Forelimb muscle (tissue), 1 donor: ENCODE measurements around the gene OAS1. TPM values are rescaled to one million over a fixed set of nuclear protein-coding genes. Genes with fewer than 3 reads are reported as not detected.
"Not testable (repeated sequence)": the region's sequence is repeated elsewhere in the genome, so short reads cannot be mapped to it uniquely, and the experiment has no call there.

Experiments
- DNase-seq: peaks from one replicate; pipeline ENCODE4 v3.0.0-alpha.2; 2013; ENCODE audit warnings: low read depth
- polyA plus RNA-seq: library from polyadenylated mRNA; unstranded; fragments of 120-200 nt; gene quantifications from one replicate; pipeline ENCODE4 v1.2.1, GENCODE V29; 2013; ENCODE audit not compliant: insufficient read length

Gene OAS1
- polyA plus RNA-seq, 1 donor = 1.8 TPM

DNA sequence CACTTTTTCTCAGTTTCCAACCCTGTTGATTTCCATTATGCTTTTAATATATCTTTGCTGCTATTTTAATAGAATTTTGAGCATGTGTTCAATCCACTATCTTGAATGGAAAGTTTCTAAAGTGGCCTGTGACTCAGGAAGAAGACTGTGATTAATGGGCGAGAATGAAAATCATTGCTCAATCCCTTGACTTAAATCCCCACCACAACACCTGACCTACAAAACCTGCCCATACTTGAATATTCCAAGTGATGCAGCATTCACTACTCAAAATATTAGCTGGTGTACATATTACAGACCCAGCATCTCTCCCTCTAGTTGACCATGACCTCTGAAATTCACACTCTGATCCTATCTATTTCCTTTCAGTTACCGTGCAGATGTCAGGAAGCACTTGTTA is 30.2 kb downstream of the OAS1 start:
- no peak for DNase-seq

DNA sequence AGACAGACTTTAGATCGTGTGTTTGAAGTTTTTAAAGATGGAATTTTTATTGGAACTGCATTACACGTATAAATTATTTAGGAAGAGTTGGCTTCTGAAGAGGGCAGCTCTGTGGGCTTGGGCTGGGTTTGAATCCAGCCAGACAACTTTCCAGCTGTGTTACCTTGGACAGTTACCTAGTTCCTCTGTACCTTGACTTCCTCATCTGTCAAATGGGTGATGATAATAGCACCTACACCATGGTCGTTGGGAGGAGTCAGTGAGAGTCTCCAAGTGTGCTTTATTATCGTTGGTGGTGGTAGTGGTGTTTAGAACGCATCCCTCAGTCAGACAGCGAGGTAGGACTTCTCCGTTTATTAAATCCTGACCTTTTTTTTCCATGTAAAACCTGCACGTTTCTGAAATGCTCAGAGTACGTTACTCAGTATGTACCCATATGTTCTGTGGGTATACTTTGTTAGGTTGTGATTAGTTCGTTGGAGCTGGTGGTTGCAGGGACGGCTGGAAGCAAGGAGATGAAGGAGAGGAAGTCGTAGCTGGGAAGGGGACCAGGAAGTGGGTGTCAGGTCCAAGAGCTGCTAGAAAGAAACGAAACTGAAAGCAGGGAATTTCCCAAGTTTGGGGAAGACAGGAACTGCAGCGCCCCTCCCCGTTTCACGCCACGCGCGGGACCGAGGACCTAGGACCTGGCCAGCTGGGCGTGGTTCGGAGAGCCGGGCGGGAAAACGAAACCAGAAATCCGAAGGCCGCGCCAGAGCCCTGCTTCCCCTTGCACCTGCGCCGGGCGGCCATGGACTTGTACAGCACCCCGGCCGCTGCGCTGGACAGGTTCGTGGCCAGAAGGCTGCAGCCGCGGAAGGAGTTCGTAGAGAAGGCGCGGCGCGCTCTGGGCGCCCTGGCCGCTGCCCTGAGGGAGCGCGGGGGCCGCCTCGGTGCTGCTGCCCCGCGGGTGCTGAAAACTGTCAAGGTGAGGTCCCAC is 31.3 kb downstream of the OAS1 start, which contains the start of gene OAS3:
Gene OAS3, plus strand, starts transcription at position 734 of the 979 bp plus-strand sequence. Its CDS starts 57 bp downstream, at position 791.
- peak; percentile 82 for DNase-seq

GRCh38 chr12:112938751-112939150 is 32.0 kb downstream of the OAS1 start:
- no peak for DNase-seq

DNA sequence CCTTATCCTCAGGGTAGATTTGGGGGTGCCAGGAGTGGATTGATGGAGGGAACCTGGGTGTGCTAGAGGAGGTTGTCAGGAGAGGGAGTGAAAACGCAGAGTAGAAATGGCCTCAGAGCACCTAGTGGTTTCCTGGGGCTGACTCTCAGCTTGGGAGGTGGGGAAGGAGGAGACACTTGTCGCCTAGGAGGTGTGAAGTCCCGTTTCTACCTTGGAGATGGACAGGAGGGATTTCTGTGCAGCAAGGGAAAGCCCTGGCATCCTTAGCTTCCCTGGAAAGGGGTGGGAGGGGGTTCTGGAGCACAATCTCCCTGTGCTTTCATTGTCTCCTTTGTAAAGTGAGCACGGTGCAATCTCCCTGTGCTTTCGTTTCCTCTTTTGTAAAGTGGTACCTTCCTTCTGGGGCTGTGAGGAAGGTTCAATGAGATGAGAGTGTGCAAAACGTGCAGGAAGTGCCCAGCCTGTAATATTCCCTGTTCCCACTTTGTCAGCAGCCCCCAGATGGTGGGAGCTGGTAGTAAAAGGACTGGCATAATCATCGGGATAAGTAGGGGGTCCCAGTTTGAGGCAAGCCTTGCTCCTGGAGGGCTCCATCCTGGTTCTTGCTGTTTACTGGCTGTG is 33.1 kb downstream of the OAS1 start:
- DNase-seq = no peak

- no peak for DNase-seq
Observed at GRCh38 chr12:112941528-112942335, 35.0 kb downstream of the OAS1 start.

- no peak for DNase-seq
Observed at GRCh38 chr12:112942572-112942971, 35.8 kb downstream of the OAS1 start.

- no peak for DNase-seq
Observed at GRCh38 chr12:112944024-112944690, 37.4 kb downstream of the OAS1 start.

- no peak for DNase-seq
Observed at GRCh38 chr12:112945515-112945914, 38.8 kb downstream of the OAS1 start.

DNA sequence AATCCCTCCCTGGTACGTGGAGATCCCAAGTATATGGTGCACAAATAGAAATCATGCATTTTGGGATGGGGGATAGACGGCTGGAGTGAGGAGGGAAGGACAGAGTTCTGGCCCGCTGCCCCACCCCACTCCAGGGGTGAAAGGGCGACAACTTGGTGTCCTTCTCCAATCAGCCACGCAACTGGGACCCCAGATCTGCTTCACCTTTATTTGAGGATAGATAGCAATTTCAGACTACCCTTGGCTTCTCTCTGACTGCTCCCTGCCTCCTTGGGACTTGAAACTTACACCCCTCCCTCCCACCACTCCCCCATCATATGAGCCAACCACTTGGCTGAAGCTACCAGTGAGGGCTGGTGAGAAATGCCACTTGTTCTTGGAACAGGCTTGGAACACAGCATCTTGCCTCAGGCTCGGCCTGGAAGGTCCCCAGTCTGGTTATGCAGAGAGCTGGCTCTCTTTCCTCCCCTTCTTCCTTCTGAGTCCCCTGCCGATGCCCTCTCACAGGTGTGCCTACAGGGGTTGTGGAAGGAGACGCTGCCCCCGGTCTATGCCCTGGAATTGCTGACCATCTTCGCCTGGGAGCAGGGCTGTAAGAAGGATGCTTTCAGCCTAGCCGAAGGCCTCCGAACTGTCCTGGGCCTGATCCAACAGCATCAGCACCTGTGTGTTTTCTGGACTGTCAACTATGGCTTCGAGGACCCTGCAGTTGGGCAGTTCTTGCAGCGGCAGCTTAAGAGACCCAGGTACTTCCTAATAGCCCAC is 39.7 kb downstream of the OAS1 start:
- no peak for DNase-seq

DNA sequence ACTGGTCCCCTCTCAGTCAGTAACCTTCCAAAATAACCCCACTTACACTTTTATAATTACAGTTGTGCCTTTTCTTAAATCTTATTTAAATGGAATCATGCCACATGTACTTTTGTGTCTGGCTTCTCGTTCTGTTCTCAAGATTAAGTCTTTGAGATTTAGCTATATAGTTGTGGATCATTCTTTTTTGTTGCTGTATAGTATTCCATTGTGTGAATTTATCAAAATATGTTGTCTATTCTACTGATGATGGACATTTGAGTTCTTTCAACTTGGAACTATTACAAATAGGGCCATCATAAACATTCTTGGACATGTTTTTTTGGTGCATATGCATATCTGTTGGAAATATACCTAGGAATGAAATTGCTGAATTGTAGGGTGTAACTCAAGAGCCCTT is 40.6 kb downstream of the OAS1 start:
- no peak for DNase-seq

- no peak for DNase-seq
Observed at GRCh38 chr12:112947761-112948160, 41.0 kb downstream of the OAS1 start.

DNA sequence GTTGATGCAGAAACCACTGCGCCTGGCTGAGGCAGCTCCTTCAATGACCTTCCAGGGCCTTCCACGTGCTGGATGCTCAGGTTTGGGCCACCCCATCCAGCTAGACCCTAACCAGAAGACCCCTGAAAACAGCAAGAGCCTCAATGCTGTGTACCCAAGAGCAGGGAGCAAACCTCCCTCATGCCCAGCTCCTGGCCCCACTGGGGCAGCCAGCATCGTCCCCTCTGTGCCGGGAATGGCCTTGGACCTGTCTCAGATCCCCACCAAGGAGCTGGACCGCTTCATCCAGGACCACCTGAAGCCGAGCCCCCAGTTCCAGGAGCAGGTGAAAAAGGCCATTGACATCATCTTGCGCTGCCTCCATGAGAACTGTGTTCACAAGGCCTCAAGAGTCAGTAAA is 42.0 kb downstream of the OAS1 start:
- DNase-seq = no peak

DNA sequence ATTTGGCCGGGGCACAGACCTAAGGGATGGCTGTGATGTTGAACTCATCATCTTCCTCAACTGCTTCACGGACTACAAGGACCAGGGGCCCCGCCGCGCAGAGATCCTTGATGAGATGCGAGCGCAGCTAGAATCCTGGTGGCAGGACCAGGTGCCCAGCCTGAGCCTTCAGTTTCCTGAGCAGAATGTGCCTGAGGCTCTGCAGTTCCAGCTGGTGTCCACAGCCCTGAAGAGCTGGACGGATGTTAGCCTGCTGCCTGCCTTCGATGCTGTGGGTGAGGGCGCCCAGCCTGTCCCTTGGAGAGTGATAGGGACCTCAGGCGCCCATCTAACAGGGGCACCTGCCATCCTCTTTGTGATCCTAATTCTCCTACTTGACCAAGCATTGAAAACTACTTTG is 43.9 kb downstream of the OAS1 start:
- no peak for DNase-seq

DNA sequence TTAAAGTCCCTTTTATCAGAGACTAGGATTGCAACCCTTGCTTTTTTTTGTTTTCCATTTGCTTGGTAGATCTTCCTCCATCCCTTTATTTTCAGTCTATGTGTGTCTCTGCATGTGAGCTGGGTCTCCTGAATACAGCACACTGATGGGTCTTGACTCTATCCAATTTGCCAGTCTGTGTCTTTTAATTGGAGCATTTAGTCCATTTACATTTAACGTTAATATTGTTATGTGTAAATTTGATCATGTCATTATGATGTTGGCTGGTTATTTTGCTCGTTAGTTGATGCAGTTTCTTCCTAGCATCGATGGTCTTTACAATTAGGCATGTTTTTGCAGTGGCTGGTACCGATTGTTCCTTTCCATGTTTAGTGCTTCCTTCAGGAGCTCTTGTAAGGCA is 50.4 kb downstream of the OAS1 start:
- DNase-seq = not testable (repeated sequence)

GRCh38 chr12:112961074-112961473 is 54.3 kb downstream of the OAS1 start:
- DNase-seq = no peak

- no peak for DNase-seq
Observed at GRCh38 chr12:112961536-112961935, 54.8 kb downstream of the OAS1 start.

DNA sequence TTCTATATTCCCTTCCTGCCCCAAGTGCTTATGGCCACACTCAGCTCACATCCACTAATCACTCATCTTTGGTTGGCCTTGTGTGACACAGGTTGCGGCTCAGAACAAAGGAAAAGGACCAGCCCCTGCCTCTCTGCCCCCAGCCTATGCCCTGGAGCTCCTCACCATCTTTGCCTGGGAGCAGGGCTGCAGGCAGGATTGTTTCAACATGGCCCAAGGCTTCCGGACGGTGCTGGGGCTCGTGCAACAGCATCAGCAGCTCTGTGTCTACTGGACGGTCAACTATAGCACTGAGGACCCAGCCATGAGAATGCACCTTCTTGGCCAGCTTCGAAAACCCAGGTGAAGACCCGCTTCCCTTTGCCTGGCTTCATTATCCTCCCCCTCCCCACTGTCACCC is 55.8 kb downstream of the OAS1 start:
- DNase-seq = no peak

DNA sequence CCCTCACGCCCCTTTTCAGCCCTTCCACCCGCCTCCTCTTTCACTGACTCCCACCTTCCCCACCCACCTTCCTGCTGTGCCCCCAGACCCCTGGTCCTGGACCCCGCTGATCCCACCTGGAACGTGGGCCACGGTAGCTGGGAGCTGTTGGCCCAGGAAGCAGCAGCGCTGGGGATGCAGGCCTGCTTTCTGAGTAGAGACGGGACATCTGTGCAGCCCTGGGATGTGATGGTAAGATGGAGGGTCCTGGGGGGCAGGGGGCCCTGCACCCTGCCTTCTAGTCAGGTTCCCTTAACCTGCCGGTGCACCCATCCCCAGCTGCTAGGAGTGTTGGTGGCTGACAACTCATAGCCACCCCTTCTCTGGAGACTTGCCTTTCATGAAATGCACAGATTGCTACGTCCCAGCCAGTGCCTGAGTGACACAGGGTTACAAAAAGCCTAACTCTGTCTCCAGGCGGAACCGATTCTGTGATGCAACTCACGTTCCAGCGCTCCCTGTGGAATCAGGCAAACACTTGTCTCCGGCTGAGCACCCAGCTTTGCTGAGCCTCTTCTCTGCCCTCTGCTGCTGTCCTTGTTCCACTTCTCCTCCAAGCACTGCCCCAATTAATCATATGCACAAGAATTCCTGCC is 56.6 kb downstream of the OAS1 start:
- DNase-seq = no peak

DNA sequence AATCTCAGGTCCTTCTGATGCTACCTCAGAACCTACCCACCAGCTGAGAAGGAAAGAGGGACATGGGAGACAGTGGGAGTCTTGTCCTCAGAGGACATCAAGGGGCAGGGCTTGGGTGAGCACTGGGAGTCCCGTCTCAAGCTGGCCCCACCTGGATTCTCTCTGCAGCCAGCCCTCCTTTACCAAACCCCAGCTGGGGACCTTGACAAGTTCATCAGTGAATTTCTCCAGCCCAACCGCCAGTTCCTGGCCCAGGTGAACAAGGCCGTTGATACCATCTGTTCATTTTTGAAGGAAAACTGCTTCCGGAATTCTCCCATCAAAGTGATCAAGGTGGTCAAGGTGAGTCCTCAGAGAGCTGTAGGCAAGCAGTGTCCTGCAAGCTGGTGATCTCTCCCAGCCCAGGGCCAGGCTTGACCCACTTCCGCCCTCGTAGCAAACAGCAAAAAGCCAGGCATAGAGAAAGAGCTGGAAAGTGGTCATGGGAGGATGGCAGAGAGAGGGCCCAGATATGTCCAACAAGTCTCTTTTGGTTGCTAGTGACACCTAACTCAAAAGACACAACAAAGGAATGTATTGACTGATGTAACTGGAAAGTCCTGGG is 57.4 kb downstream of the OAS1 start:
- DNase-seq = no peak

- no peak for DNase-seq
Observed at GRCh38 chr12:112964915-112965314, 58.2 kb downstream of the OAS1 start.
